Hepatocyte (in vitro differentiated cells): ENCODE measurements around the gene RNF151. TPM values are rescaled to one million over a fixed set of nuclear protein-coding genes. Genes with fewer than 3 reads are reported as not detected.
"Not testable (repeated sequence)": the region's sequence is repeated elsewhere in the genome, so short reads cannot be mapped to it uniquely, and the experiment has no call there.

Experiments
- DNase-seq: peaks from one replicate; pipeline ENCODE4 v3.0.0-alpha.2; 2016; ENCODE audit warnings: low spot score
- H2AFZ ChIP-seq: fragments of 200-600 bp; sonication (generic); 2 replicates; pipeline ENCODE4 v1.6.0; 2016; ENCODE audit warnings: antibody characterized with exemption, mild to moderate bottlenecking
- H3K27ac ChIP-seq: fragments of 200-600 bp; sonication (generic); 2 replicates; pipeline ENCODE4 v1.5.1; 2016; ENCODE audit warnings: mild to moderate bottlenecking
- H3K27me3 ChIP-seq: fragments of 200-600 bp; sonication (generic); 2 replicates; pipeline ENCODE4 v1.6.1; 2016
- H3K36me3 ChIP-seq: fragments of 200-600 bp; sonication (generic); replicated peaks from 2 replicates; pipeline ENCODE4 v1.5.1; 2016; ENCODE audit warnings: low read depth; ENCODE audit not compliant: insufficient read depth
- H3K4me1 ChIP-seq: fragments of 200-600 bp; sonication (generic); 2 replicates; pipeline ENCODE4 v1.5.1; 2016; ENCODE audit warnings: mild to moderate bottlenecking, moderate library complexity; ENCODE audit not compliant: insufficient read depth
- H3K4me2 ChIP-seq: fragments of 200-600 bp; sonication (generic); 2 replicates; pipeline ENCODE4 v1.6.0; 2016
- H3K4me3 ChIP-seq: fragments of 200-600 bp; sonication (generic); 2 replicates; pipeline ENCODE4 v1.5.1; 2016; ENCODE audit warnings: mild to moderate bottlenecking
- H3K79me2 ChIP-seq: fragments of 200-600 bp; sonication (generic); 2 replicates; pipeline ENCODE4 v1.6.0; 2017; ENCODE audit warnings: mild to moderate bottlenecking
- H3K9me2 ChIP-seq: fragments of 200-600 bp; sonication (generic); replicated peaks from 2 replicates; pipeline ENCODE4 v1.6.0; 2017; ENCODE audit warnings: mild to moderate bottlenecking; ENCODE audit not compliant: insufficient read depth
- H3K9me3 ChIP-seq: fragments of 200-600 bp; sonication (generic); 2 replicates; pipeline ENCODE4 v1.5.1; 2016; ENCODE audit warnings: low read depth, mild to moderate bottlenecking
- H4K20me1 ChIP-seq: fragments of 200-600 bp; sonication (generic); 2 replicates; pipeline ENCODE4 v1.6.0; 2016; ENCODE audit warnings: mild to moderate bottlenecking; ENCODE audit not compliant: insufficient read depth, poor library complexity, severe bottlenecking
- CTCF ChIP-seq: fragments of 200-600 bp; sonication (generic); IDR thresholded peaks from 2 replicates; pipeline ENCODE4 v1.5.1; 2016; ENCODE audit warnings: antibody characterized with exemption, mild to moderate bottlenecking; ENCODE audit not compliant: poor library complexity
- EZH2 ChIP-seq: fragments of 200-600 bp; sonication (generic); IDR thresholded peaks from 2 replicates; pipeline ENCODE4 v1.6.1; 2016; ENCODE audit warnings: antibody characterized with exemption, mild to moderate bottlenecking, borderline replicate concordance
- EZH2phosphoT487 ChIP-seq: fragments of 200-600 bp; sonication (generic); IDR thresholded peaks from one replicate; pipeline ENCODE4 v1.6.1; 2018; ENCODE audit warnings: antibody characterized with exemption, mild to moderate bottlenecking, low read depth, moderate library complexity; ENCODE audit not compliant: unreplicated experiment, severe bottlenecking
- WGBS: methylation state at CpG from one replicate; pipeline ENCODE4 v1.1.6; 2016; ENCODE audit warnings: low lambda C conversion rate; ENCODE audit errors: missing lambda C conversion rate; 5-methylcytosine and 5-hydroxymethylcytosine counted together
- polyA plus RNA-seq: library from polyadenylated mRNA; unstranded; fragments of >200 nt; fragmentation: Nextera tagmentation; extraction: Ambion mirVana; gene quantifications from 2 replicates; pipeline ENCODE4 v1.2.1, GENCODE V29; 2016
- total RNA-seq: library from RNA; depleted of rRNA; stranded (reverse); fragments of >200 nt; gene quantifications from 2 replicates; pipeline ENCODE4 v1.2.3, GENCODE V29; 2014

RNF151 gene
- total and polyA plus RNA-seq, 2 experiments from 2014 or later = not detected

GRCh38 chr16:1958143-1958491, 8.5 kb upstream of the RNF151 start:
- not testable (repeated sequence) for H3K36me3 ChIP-seq, H3K9me2 ChIP-seq, H3K9me3 ChIP-seq, DNase-seq, H3K4me2 ChIP-seq, H3K27ac ChIP-seq, H3K27me3 ChIP-seq, H3K4me3 ChIP-seq, H3K4me1 ChIP-seq, H2AFZ ChIP-seq
- H3K79me2 ChIP-seq = peaks cover 19% of the 10 kb centered on the region
- H4K20me1 ChIP-seq = peaks cover 16% of the 10 kb centered on the region
- 94% methylated on average over 19 of the region's 30 CpGs for WGBS

GRCh38 chr16:1958715-1959268, 7.9 kb upstream of the RNF151 start:
- H3K79me2 ChIP-seq = peaks cover 26% of the 10 kb centered on the region
- peak overlapping the region; percentile 24 for H3K27ac ChIP-seq
- no peak for TF ChIP-seq CTCF
- TF ChIP-seq EZH2phosphoT487 = no peak
- no peak for TF ChIP-seq EZH2
- peak overlapping the region; percentile 66 for H2AFZ ChIP-seq
- H4K20me1 ChIP-seq = peaks cover 23% of the 10 kb centered on the region
- H3K4me2 ChIP-seq = peak overlapping the region; percentile 85
- H3K27me3 ChIP-seq = no peaks in the 10 kb centered on the region
- H3K4me3 ChIP-seq = no peak overlapping the region
- 60% methylated on average over 14 of the region's 14 CpGs for WGBS
- H3K4me1 ChIP-seq = peaks cover 13% of the 10 kb centered on the region
- H3K9me3 ChIP-seq = no peaks in the 10 kb centered on the region
- no peak for DNase-seq
- no peaks in the 10 kb centered on the region for H3K36me3 ChIP-seq
- H3K9me2 ChIP-seq = no peaks in the 10 kb centered on the region

- TF ChIP-seq EZH2 (no peak), EZH2phosphoT487 (no peak), CTCF (peak; percentile 68)
- Histone ChIP-seq H3K9me3 (no peaks in the 10 kb centered on the region), H3K27ac (peak within 1 kb of the TSS; percentile 44), H3K36me3 (no peaks in the 10 kb centered on the region), H3K79me2 (peaks cover 31% of the 10 kb centered on the region), H2AFZ (peak within 1 kb of the TSS; percentile 66), H3K27me3 (no peaks in the 10 kb centered on the region), H3K4me2 (peak within 1 kb of the TSS; percentile 85), H3K4me1 (peaks cover 14% of the 10 kb centered on the region), H3K9me2 (no peaks in the 10 kb centered on the region), H3K4me3 (peak within 1 kb of the TSS; percentile 59), H4K20me1 (peaks cover 26% of the 10 kb centered on the region)
- under 1% methylated on average over 61 of the region's 79 CpGs for WGBS
- peak; percentile 96 for DNase-seq
These were observed 7.2 kb upstream of the RNF151 start, which contains the start of gene NDUFB10 for GRCh38 chr16:1959269-1960039. Gene NDUFB10 (plus strand): TSS chr16:1959538. CDS start chr16:1959625, 87 bp downstream.
